ENCODE data around the gene AMBP. TPM values are rescaled to one million over a fixed set of nuclear protein-coding genes. Genes with fewer than 3 reads are reported as not detected.

Gene AMBP
- total RNA-seq, 1 donor from 2014 or later: 110 TPM

GRCh38 chr9:114119242-114120191 lies 41.4 kb upstream of the AMBP start:
- H3K4me3 Mint-ChIP-seq: no peak overlapping the region
- H3K9me3 Mint-ChIP-seq: no peaks in the 10 kb centered on the region
- H3K36me3 Mint-ChIP-seq: no peaks in the 10 kb centered on the region
- peaks cover 36% of the 10 kb centered on the region for H3K4me1 Mint-ChIP-seq (ENCODE audit: unreplicated experiment)
- TF ChIP-seq CTCF (conservative IDR thresholded peaks at IDR 0.05): no peak
- H3K27me3 Mint-ChIP-seq: peaks cover 3% of the 10 kb centered on the region
- H3K27ac Mint-ChIP-seq: peak overlapping the region; percentile 3
- no peak for DNase-seq (ENCODE audit: extremely low spot score, unreplicated experiment)

GRCh38 chr9:114117996-114118830 lies 40.1 kb upstream of the AMBP start:
- H3K27me3 Mint-ChIP-seq: peaks cover 12% of the 10 kb centered on the region
- H3K4me1 Mint-ChIP-seq (ENCODE audit: unreplicated experiment): peaks cover 32% of the 10 kb centered on the region
- no peak overlapping the region for H3K4me3 Mint-ChIP-seq

GRCh38 chr9:114117614-114117995 lies 39.5 kb upstream of the AMBP start:
- peaks cover 32% of the 10 kb centered on the region for H3K4me1 Mint-ChIP-seq (ENCODE audit: unreplicated experiment)
- H3K27ac Mint-ChIP-seq: peak overlapping the region; percentile 65

More at GRCh38 chr9:114117996-114118830, 40.1 kb upstream of the AMBP start:
- no peak for TF ChIP-seq CTCF (conservative IDR thresholded peaks at IDR 0.05)
- Mint-ChIP-seq H3K36me3 (no peaks in the 10 kb centered on the region), H3K27ac (peak overlapping the region; percentile 65), H3K9me3 (no peaks in the 10 kb centered on the region)
- no peak for DNase-seq (ENCODE audit: extremely low spot score, unreplicated experiment)

GRCh38 chr9:114116126-114116747 lies 38.1 kb upstream of the AMBP start:
- H3K27ac Mint-ChIP-seq: no peak overlapping the region
- no peak overlapping the region for H3K4me3 Mint-ChIP-seq
- DNase-seq (ENCODE audit: extremely low spot score, unreplicated experiment): no peak
- TF ChIP-seq CTCF (conservative IDR thresholded peaks at IDR 0.05): no peak
- H3K36me3 Mint-ChIP-seq: no peaks in the 10 kb centered on the region
- peaks cover 25% of the 10 kb centered on the region for H3K4me1 Mint-ChIP-seq (ENCODE audit: unreplicated experiment)
- H3K9me3 Mint-ChIP-seq: no peaks in the 10 kb centered on the region
- H3K27me3 Mint-ChIP-seq: peaks cover 19% of the 10 kb centered on the region

More at GRCh38 chr9:114117614-114117995, 39.5 kb upstream of the AMBP start:
- peak overlapping the region; percentile 6 for H3K4me3 Mint-ChIP-seq
- peaks cover 18% of the 10 kb centered on the region for H3K27me3 Mint-ChIP-seq
- H3K36me3 Mint-ChIP-seq: no peaks in the 10 kb centered on the region
- TF ChIP-seq CTCF (conservative IDR thresholded peaks at IDR 0.05): no peak
- no peaks in the 10 kb centered on the region for H3K9me3 Mint-ChIP-seq
- no peak for DNase-seq (ENCODE audit: extremely low spot score, unreplicated experiment)

- Mint-ChIP-seq H3K4me3 (no peak overlapping the region), H3K36me3 (no peaks in the 10 kb centered on the region), H3K9me3 (no peaks in the 10 kb centered on the region), H3K27ac (no peak overlapping the region), H3K27me3 (peaks cover 19% of the 10 kb centered on the region), H3K4me1 (ENCODE audit: unreplicated experiment) (peaks cover 24% of the 10 kb centered on the region)
- TF ChIP-seq CTCF (conservative IDR thresholded peaks at IDR 0.05): no peak
- DNase-seq (ENCODE audit: extremely low spot score, unreplicated experiment): no peak
These were observed 37.6 kb upstream of the AMBP start for GRCh38 chr9:114115654-114116125.
